Activated naive CD8-positive, alpha-beta T cell treated with anti-CD3 and anti-CD28 coated beads, Interleukin-2, amount 10 ng/mL, durations not matched to agents 7 days and 5 days (primary cell): ENCODE data around the gene LRRK1. TPM values are rescaled to one million over a fixed set of nuclear protein-coding genes. Genes with fewer than 3 reads are reported as not detected.

Experiments
- ATAC-seq: fragments of 150-1000 bp; cut with Tn5 transposase; one replicate; pipeline ENCODE4 v1.10.0; 2021; ENCODE audit warnings: low read depth, moderate library complexity
- POLR2A ChIA-PET: fragments of 350-600 bp; sonication (Branson Sonifier 250); formaldehyde crosslinking; loops from one replicate; lab custom pipeline; 2021; ENCODE audit warnings: antibody characterized with exemption; lab: Charles Lee
- DNase-seq: peaks from one replicate; pipeline ENCODE4 v3.0.0; 2021
- H3K27ac Mint-ChIP-seq: one replicate; pipeline ENCODE4 v1.8.0; 2022; ENCODE audit warnings: mild to moderate bottlenecking, mixed read lengths
- H3K27me3 Mint-ChIP-seq: one replicate; pipeline ENCODE4 v1.8.0; 2022; ENCODE audit warnings: mild to moderate bottlenecking, moderate library complexity, mixed read lengths
- H3K36me3 Mint-ChIP-seq: one replicate; pipeline ENCODE4 v1.8.0; 2021; ENCODE audit warnings: mild to moderate bottlenecking, mixed read lengths
- H3K4me1 Mint-ChIP-seq: one replicate; pipeline ENCODE4 v1.8.0; 2021; ENCODE audit warnings: mixed read lengths
- H3K4me3 Mint-ChIP-seq: one replicate; pipeline ENCODE4 v1.8.0; 2022; ENCODE audit warnings: mild to moderate bottlenecking, moderate library complexity, mixed read lengths
- H3K9me3 Mint-ChIP-seq: one replicate; pipeline ENCODE4 v1.8.0; 2021; ENCODE audit warnings: mixed read lengths
- total RNA-seq, 2 experiments: library from RNA; stranded (reverse); gene quantifications; one replicate each; pipeline ENCODE4 v1.2.3, GENCODE V29; 2021

The LRRK1 gene
- total RNA-seq, 2 experiments from 2014 or later: 0.48 to 0.97 TPM

DNA sequence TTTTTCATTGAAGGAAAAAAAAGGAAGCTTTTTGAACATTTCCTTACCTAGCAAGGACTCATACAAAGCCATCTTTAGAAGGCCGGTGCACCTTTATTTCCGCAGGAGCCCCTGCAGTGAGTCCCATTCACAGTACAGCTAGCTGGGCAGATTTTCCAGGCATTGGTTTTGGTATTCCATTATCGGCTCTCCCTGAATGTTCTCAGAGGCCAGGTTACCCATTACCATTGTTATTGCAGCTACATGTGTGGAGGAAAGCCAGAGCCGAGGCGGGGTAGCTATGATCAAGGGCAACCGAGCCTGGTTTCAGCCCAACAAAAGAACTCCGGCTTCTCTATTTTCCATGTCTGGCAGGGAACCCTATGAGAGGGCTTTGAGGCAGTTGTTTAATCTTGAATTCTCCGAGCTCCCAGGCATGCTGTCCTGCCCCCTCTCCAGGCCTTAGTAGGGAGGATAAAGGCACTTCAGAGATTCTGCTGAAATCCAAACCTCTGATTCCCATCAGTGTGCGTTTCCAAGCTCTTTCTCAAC lies 100.3 kb downstream of the LRRK1 start:
- ATAC-seq (no peak), DNase-seq (no peak)
- Mint-ChIP-seq H3K4me3 (no peak overlapping the region), H3K36me3 (no peaks in the 10 kb centered on the region), H3K27ac (no peak overlapping the region), H3K4me1 (peaks cover 2% of the 10 kb centered on the region), H3K9me3 (no peaks in the 10 kb centered on the region), H3K27me3 (no peaks in the 10 kb centered on the region)
- POLR2A ChIA-PET: interaction anchor here (0.5 kb wide), 1 partner anchor 233 kb away, joined by 3 read pairs; the partner anchor contains the start of gene CHSY1

DNA sequence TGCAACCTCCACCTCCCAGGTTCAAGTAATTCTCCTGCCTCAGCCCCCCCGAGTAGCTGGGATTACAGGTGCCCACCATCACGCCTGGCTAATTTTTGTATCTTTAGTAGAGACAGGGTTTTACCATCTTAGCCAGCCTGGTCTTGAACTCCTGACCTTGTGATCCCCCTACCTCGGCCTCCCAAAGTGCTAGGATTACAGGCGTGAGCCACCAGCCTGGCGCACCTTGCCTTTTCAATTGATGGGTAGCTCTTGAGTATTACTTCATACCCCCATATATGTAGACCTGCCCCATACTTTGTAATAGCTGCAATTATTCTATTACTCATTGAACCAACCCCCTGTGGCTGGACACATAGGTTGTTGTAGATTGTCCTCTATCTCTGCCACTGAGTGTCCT lies 101.3 kb downstream of the LRRK1 start:
- H3K27ac Mint-ChIP-seq: no peak overlapping the region
- no peaks in the 10 kb centered on the region for H3K9me3 Mint-ChIP-seq
- DNase-seq (no peak), ATAC-seq (no peak)
- H3K4me3 Mint-ChIP-seq: no peak overlapping the region
- POLR2A ChIA-PET: no interaction called here
- no peaks in the 10 kb centered on the region for H3K27me3 Mint-ChIP-seq
- peaks cover 3% of the 10 kb centered on the region for H3K4me1 Mint-ChIP-seq
- H3K36me3 Mint-ChIP-seq: no peaks in the 10 kb centered on the region

DNA sequence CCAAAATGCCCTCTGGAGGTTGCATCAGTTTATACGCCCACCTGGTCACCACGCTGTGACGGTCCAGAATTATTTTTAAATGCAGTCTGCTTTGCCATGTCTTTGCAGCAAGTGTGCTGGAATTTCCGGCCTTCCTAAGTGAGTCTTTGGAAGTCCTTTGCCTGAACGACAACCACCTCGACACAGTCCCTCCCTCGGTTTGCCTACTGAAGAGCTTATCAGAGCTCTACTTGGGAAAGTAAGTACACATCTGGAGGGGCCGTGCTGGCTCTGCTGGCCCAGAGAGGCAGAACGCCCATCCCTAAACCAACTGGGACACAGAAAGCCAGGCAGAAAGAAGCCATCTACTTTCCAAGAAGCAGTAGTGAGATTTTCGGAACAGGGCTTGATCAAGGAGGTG lies 101.8 kb downstream of the LRRK1 start:
- POLR2A ChIA-PET: no interaction called here
- Mint-ChIP-seq H3K36me3 (no peaks in the 10 kb centered on the region), H3K27me3 (no peaks in the 10 kb centered on the region), H3K27ac (no peak overlapping the region), H3K9me3 (no peaks in the 10 kb centered on the region), H3K4me1 (peaks cover 2% of the 10 kb centered on the region), H3K4me3 (no peak overlapping the region)
- ATAC-seq: no peak
- no peak for DNase-seq

GRCh38 chr15:101022306-101022705 lies 103.1 kb downstream of the LRRK1 start:
- no peaks in the 10 kb centered on the region for H3K27me3 Mint-ChIP-seq
- DNase-seq: no peak
- no peak overlapping the region for H3K4me3 Mint-ChIP-seq
- no peak overlapping the region for H3K27ac Mint-ChIP-seq
- ATAC-seq: no peak
- no peaks in the 10 kb centered on the region for H3K9me3 Mint-ChIP-seq
- peaks cover 2% of the 10 kb centered on the region for H3K4me1 Mint-ChIP-seq
- POLR2A ChIA-PET: no interaction called here
- no peaks in the 10 kb centered on the region for H3K36me3 Mint-ChIP-seq

GRCh38 chr15:101022876-101023275 lies 103.7 kb downstream of the LRRK1 start:
- Mint-ChIP-seq H3K9me3 (no peaks in the 10 kb centered on the region), H3K4me3 (no peak overlapping the region), H3K4me1 (peaks cover 2% of the 10 kb centered on the region), H3K27me3 (no peaks in the 10 kb centered on the region), H3K27ac (no peak overlapping the region), H3K36me3 (no peaks in the 10 kb centered on the region)
- POLR2A ChIA-PET: no interaction called here
- DNase-seq: no peak
- ATAC-seq: no peak

DNA sequence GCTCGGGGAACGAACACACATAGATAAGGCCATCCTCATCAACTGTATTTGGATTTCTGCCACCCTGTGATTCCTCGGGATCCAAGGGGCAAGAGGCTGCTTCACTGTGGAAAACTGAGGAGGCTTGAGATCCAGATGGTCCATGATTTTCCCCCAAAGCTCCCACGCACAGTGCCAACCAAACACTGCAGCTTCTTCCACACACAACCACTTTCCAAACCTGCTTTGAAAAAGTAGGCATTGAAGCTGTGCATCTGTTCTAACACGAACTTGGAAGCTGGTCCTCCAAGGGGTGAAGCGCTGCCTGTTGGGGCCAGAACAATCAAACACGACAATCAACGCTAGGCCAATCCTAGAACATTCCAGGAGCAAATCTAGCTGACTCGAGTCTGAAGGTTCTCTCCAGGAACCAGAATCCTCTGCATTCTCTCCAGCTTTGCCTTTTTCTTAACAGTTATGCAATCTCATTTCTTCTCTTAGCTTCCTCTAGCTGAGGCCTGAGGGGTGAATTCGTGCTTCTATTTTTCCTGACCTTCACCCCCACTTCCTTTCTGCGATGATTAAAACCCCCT lies 104.4 kb downstream of the LRRK1 start:
- no peaks in the 10 kb centered on the region for H3K9me3 Mint-ChIP-seq
- peaks cover 2% of the 10 kb centered on the region for H3K4me1 Mint-ChIP-seq
- DNase-seq (no peak), ATAC-seq (no peak)
- H3K27ac Mint-ChIP-seq: no peak overlapping the region
- no peaks in the 10 kb centered on the region for H3K36me3 Mint-ChIP-seq
- POLR2A ChIA-PET: no interaction called here
- H3K27me3 Mint-ChIP-seq: no peaks in the 10 kb centered on the region
- H3K4me3 Mint-ChIP-seq: no peak overlapping the region

DNA sequence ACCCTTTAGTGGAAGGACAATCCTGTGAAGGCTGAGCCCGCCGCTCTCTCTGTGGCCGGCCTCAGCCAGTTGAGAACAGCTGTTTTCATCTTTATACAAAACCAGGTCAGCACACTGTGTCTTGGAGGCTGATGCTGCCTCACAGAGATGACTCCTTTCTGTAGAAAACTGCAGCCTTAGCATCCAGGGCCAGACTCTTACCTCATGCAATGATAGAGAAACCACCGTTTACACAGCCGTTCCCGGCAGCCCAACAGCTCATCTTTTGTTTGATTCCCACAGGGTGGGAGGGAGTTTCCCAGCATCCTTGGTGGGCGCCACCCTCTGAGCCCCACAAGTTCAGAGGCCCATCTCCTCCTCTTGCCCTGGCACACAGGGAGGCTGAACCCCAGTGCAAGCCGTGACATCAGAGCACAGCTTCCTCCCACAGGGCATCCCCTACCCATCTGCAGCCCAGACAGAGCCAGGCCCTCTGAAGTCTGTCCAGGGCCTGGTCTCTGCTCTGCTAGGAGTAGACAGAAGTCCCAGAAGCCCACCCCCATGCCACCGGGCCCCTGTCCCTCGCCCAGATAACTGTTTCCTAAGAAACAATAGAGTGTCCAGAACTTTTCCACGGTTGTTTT lies 105.0 kb downstream of the LRRK1 start:
- POLR2A ChIA-PET: no interaction called here
- H3K4me1 Mint-ChIP-seq: peaks cover 2% of the 10 kb centered on the region
- no peak overlapping the region for H3K4me3 Mint-ChIP-seq
- H3K36me3 Mint-ChIP-seq: no peaks in the 10 kb centered on the region
- ATAC-seq (no peak), DNase-seq (no peak)
- H3K27ac Mint-ChIP-seq: no peak overlapping the region
- H3K9me3 Mint-ChIP-seq: no peaks in the 10 kb centered on the region
- no peaks in the 10 kb centered on the region for H3K27me3 Mint-ChIP-seq

- Mint-ChIP-seq H3K27ac (no peak overlapping the region), H3K4me3 (no peak overlapping the region), H3K27me3 (no peaks in the 10 kb centered on the region), H3K4me1 (peaks cover 2% of the 10 kb centered on the region), H3K36me3 (no peaks in the 10 kb centered on the region), H3K9me3 (no peaks in the 10 kb centered on the region)
- no peak for ATAC-seq
- POLR2A ChIA-PET: no interaction called here
- no peak for DNase-seq
These were observed 105.7 kb downstream of the LRRK1 start for GRCh38 chr15:101024706-101025500.

- POLR2A ChIA-PET: no interaction called here
- no peak overlapping the region for H3K27ac Mint-ChIP-seq
- no peak for DNase-seq
- H3K36me3 Mint-ChIP-seq: no peaks in the 10 kb centered on the region
- ATAC-seq: no peak
- no peaks in the 10 kb centered on the region for H3K27me3 Mint-ChIP-seq
- H3K9me3 Mint-ChIP-seq: no peaks in the 10 kb centered on the region
- no peak overlapping the region for H3K4me3 Mint-ChIP-seq
- peaks cover 2% of the 10 kb centered on the region for H3K4me1 Mint-ChIP-seq
These were observed 106.3 kb downstream of the LRRK1 start for GRCh38 chr15:101025501-101025885.

GRCh38 chr15:101025896-101026631 lies 106.9 kb downstream of the LRRK1 start:
- H3K4me1 Mint-ChIP-seq: peaks cover 2% of the 10 kb centered on the region
- ATAC-seq: no peak
- no peaks in the 10 kb centered on the region for H3K36me3 Mint-ChIP-seq
- peaks cover 2% of the 10 kb centered on the region for H3K27me3 Mint-ChIP-seq
- H3K9me3 Mint-ChIP-seq: no peaks in the 10 kb centered on the region
- no peak overlapping the region for H3K27ac Mint-ChIP-seq
- POLR2A ChIA-PET: no interaction called here
- no peak overlapping the region for H3K4me3 Mint-ChIP-seq
- no peak for DNase-seq

GRCh38 chr15:101026656-101027272 lies 107.6 kb downstream of the LRRK1 start:
- no peak overlapping the region for H3K27ac Mint-ChIP-seq
- H3K4me3 Mint-ChIP-seq: no peak overlapping the region
- H3K4me1 Mint-ChIP-seq: peaks cover 2% of the 10 kb centered on the region
- ATAC-seq (no peak), DNase-seq (no peak)
- peaks cover 2% of the 10 kb centered on the region for H3K27me3 Mint-ChIP-seq
- POLR2A ChIA-PET: no interaction called here
- no peaks in the 10 kb centered on the region for H3K36me3 Mint-ChIP-seq
- no peaks in the 10 kb centered on the region for H3K9me3 Mint-ChIP-seq

DNA sequence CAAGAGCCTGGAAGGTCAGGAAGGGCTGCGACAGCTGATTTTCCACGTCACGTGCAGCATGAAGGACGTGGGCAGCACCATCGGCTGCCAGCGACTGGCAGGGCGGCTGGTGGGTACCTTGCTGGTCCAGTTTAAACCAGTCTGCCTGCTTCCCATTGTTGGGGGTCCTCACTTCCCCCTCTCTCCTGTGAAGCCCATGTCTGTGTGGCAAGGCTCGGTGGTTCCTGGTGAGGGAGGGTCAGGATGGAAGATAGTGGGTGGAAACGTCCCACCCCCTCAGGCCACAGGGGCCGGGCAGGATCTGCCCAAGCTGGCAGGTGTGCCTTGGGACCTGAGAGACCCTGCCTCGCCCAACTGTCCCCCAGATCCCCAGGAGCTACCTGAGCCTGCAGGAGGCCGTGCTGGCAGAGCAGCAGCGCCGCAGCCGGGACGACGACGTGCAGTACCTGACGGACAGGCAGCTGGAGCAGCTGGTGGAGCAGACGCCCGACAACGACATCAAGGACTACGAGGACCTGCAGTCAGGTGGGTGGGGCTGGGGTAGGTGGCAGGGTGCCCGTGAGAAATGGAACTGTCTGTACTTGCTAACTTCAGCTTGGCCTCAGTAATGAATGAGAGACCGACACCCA lies 108.2 kb downstream of the LRRK1 start:
- ATAC-seq (no peak), DNase-seq (no peak)
- Mint-ChIP-seq H3K4me1 (peaks cover 2% of the 10 kb centered on the region), H3K4me3 (no peak overlapping the region), H3K27me3 (peaks cover 3% of the 10 kb centered on the region), H3K36me3 (no peaks in the 10 kb centered on the region), H3K9me3 (no peaks in the 10 kb centered on the region), H3K27ac (no peak overlapping the region)
- POLR2A ChIA-PET: no interaction called here

GRCh38 chr15:101027920-101028319 lies 108.8 kb downstream of the LRRK1 start:
- no peaks in the 10 kb centered on the region for H3K36me3 Mint-ChIP-seq
- POLR2A ChIA-PET: no interaction called here
- no peaks in the 10 kb centered on the region for H3K9me3 Mint-ChIP-seq
- H3K27ac Mint-ChIP-seq: no peak overlapping the region
- H3K27me3 Mint-ChIP-seq: peaks cover 7% of the 10 kb centered on the region
- DNase-seq (no peak), ATAC-seq (no peak)
- H3K4me3 Mint-ChIP-seq: no peak overlapping the region
- H3K4me1 Mint-ChIP-seq: peaks cover 2% of the 10 kb centered on the region
